ENCODE data around the gene COG3. TPM values are rescaled to one million over a fixed set of nuclear protein-coding genes. Genes with fewer than 3 reads are reported as not detected.
A peak's percentile ranks its signal among the peaks of the same experiment; 100 is the strongest.

COG3 gene
- total RNA-seq, 1 donor from 2014 or later: 13.3 TPM

DNA sequence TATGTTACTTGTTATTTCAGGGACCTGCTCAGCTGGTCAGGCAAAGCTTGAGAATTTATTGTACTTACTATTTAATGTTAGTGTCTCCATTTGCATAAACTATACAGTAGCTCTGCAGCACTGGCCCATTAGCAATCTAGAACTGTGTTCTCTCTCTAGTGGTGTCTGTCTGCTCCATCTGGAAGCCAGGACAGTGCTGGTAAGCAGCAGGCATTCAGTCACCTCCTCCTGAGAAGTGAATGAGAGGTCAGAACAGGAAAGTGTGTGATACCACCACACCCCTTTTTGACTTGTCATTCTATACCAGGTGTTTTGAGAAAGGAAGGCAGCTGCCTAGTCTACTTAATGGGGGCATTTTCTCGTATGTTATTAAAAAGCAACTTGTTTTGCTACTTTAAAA lies 3.9 kb downstream of the COG3 start:
- DNase-seq (ENCODE audit: low read depth): no peak
- H3K4me3 ChIP-seq (ENCODE audit: low read depth, low read length): no peak overlapping the region
- TF ChIP-seq, protein P1, sequence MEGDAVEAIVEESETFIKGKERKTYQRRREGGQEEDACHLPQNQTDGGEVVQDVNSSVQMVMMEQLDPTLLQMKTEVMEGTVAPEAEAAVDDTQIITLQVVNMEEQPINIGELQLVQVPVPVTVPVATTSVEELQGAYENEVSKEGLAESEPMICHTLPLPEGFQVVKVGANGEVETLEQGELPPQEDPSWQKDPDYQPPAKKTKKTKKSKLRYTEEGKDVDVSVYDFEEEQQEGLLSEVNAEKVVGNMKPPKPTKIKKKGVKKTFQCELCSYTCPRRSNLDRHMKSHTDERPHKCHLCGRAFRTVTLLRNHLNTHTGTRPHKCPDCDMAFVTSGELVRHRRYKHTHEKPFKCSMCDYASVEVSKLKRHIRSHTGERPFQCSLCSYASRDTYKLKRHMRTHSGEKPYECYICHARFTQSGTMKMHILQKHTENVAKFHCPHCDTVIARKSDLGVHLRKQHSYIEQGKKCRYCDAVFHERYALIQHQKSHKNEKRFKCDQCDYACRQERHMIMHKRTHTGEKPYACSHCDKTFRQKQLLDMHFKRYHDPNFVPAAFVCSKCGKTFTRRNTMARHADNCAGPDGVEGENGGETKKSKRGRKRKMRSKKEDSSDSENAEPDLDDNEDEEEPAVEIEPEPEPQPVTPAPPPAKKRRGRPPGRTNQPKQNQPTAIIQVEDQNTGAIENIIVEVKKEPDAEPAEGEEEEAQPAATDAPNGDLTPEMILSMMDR (conservative IDR thresholded peaks at IDR 0.05; ENCODE audit: low read depth, low read length): no peak

- H3K4me3 ChIP-seq (ENCODE audit: low read depth, low read length): no peak overlapping the region
- no peak for DNase-seq (ENCODE audit: low read depth)
- TF ChIP-seq, protein P1 (conservative IDR thresholded peaks at IDR 0.05; ENCODE audit: low read depth, low read length): no peak
These were observed 7.5 kb downstream of the COG3 start for GRCh38 chr13:45472171-45472705.

DNA sequence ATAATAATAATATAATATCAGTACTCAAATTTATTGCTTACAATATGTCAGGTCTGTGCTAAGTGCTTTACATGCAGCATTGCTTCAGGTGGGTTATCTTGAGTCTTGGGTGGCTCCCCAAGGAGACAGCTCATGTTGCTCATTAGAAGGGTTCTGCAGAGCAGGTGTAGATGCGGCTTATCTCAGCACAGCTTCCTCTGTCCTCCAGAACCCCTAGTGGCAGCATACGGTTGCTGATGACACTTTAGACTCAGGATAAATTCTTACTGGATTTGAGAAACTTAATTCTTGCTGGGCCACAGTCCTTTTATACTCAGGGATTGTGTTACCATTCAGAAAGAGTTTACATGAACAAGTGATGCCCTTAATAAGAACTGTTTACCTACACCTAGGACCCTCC lies 8.9 kb downstream of the COG3 start:
- no peak overlapping the region for H3K4me3 ChIP-seq (ENCODE audit: low read depth, low read length)
- no peak for DNase-seq (ENCODE audit: low read depth)
- TF ChIP-seq, protein P1 (conservative IDR thresholded peaks at IDR 0.05; ENCODE audit: low read depth, low read length): peak; percentile 47

GRCh38 chr13:45474584-45475454 lies 10.1 kb downstream of the COG3 start:
- TF ChIP-seq, protein P1 (conservative IDR thresholded peaks at IDR 0.05; ENCODE audit: low read depth, low read length): no peak
- DNase-seq (ENCODE audit: low read depth): no peak
- H3K4me3 ChIP-seq (ENCODE audit: low read depth, low read length): no peak overlapping the region

DNA sequence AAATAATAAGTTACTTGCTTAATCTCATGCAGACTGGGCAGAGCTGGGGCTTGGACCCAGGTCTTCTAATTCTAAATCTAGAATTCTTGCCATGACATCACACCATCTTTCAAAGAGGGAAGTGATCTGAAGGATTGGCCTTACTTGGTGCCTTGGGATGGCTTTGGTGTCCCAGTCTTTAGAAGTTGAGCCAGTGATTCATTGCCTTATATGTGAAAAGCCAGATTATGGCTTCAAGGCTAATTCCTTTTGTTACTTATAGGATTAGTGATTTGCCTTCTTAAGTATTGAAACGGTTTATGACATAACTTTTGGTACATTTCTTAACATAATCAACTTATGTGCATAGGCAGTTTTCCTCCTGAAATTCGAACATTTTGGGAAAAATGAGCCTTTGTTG lies 14.9 kb downstream of the COG3 start:
- DNase-seq (ENCODE audit: low read depth): no peak
- H3K4me3 ChIP-seq (ENCODE audit: low read depth, low read length): no peak overlapping the region
- TF ChIP-seq, protein P1 (conservative IDR thresholded peaks at IDR 0.05; ENCODE audit: low read depth, low read length): no peak

- H3K4me3 ChIP-seq (ENCODE audit: low read depth, low read length): no peak overlapping the region
- no peak for DNase-seq (ENCODE audit: low read depth)
- TF ChIP-seq, protein P1 (conservative IDR thresholded peaks at IDR 0.05; ENCODE audit: low read depth, low read length): no peak
These were observed 16.9 kb downstream of the COG3 start for GRCh38 chr13:45481688-45482087.
